Glomerular visceral epithelial cell (primary cell): ENCODE results near the gene CD8B.
"Not testable (repeated sequence)": the region's sequence is repeated elsewhere in the genome, so short reads cannot be mapped to it uniquely, and the experiment has no call there.

Source experiments
- DNase-seq: peaks from one replicate; pipeline ENCODE4 v3.0.0-alpha.2; 2016; ENCODE audit errors: extremely low spot score

CD8B gene

GRCh38 chr2:86836915-86837695 is 24.6 kb downstream of the CD8B start:
- peak; percentile 62 for DNase-seq

GRCh38 chr2:86835548-86835889 is 26.2 kb downstream of the CD8B start:
- not testable (repeated sequence) for DNase-seq

GRCh38 chr2:86833315-86833714 is 28.4 kb downstream of the CD8B start:
- no peak for DNase-seq

GRCh38 chr2:86832334-86833096 is 29.2 kb downstream of the CD8B start:
- no peak for DNase-seq

DNA sequence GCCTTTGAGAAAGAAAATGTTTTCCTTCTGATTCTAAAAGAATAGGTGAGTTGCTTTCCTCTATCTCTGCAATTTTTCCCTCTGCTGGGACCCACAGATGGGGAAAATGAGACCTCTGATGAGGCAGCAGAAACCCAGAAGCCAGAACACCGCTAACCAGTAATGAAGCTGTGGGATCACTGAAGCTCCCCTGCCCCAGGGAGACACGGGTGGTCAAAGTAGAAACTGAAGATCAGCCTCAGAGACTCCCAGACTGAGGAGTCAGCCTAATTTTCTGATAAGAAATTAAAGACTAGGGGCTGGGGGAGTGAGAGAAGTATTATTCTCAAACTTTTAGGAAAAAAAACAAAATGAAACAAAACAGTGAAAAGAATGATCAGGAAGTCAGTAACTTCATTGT is 30.1 kb downstream of the CD8B start:
- DNase-seq: no peak

DNA sequence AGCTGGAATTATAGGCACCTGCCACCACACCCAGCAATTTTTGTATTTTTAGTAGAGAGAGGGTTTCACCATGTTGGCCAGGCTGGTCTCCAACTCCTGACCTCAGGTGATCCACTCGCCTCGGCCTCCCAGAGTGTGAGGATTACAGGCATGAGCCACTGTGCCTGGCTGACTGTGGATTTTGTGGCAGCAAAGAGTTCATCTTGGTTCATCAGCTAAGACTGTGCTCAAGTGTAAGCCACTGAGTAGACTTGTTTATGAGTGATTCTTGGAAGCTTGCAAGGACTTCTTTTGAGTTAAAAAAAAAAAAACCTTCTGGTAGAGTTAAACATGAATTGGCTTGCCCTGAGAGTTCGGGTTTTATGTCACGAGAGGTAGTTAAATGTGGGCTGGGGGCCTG is 34.7 kb downstream of the CD8B start:
- DNase-seq: no peak

DNA sequence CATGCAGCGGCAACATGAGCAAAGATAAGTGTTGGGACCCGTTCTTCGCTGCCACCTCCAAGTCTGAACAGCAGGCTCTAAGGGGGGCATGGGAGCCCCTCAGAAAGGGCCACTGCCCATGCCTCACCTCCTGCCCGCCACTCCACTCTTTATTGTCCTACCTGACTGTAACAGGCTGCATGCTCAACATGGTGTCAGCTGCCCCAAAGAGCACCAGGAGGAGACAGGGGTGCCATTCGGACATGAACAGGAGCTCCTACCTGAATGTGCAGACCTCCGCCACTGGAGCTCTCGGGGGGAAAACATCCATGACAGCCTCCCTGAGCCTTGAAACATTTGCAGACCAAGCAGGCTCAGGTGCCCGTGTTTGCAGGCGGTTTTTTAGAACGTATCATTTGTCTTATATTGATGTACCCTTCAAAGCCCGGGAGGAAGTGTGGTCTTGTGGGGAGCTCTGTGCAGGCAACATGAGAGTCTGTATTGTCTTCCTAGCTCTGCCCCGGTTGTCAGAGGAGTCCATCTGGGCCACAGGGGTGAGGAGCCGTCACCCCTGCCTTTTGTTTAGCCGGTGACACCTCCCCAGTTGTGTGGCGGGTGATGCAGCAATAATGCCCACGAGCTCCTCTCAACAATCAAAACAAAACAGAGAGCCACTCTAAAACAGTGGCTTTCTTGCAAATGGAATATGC is 35.8 kb downstream of the CD8B start:
- DNase-seq: no peak

DNA sequence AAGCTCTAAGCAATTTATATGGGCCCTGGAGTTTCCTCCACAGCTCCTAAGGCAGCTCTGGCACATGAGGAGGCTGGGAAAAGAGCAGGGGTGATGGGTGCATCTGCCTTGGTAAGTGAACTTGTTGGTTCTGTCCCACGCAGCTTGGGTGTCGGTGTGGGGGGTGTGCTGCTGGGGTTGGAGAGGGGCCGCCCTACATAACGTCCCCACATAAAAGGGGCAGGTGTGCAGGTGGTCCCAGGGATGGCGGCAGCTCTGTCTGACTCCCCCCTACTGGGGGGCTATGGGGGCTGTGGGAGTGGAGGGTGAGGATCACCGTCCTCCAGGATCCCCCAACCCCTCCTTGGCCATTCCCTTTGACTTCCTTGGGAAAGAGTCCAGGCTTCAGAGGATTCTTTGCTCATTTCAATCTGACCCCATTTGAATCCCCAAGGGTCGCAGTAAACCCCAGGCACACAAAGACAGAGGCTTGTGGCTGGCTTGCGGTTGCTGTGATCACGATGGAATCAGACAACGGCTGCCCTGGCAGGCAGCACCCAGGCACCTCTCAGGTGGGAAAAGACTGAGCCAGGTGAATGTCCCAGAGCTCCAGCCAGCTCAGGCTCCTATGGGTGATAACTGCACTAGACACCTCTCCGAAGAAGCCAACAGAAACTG is 36.5 kb downstream of the CD8B start:
- no peak for DNase-seq

DNA sequence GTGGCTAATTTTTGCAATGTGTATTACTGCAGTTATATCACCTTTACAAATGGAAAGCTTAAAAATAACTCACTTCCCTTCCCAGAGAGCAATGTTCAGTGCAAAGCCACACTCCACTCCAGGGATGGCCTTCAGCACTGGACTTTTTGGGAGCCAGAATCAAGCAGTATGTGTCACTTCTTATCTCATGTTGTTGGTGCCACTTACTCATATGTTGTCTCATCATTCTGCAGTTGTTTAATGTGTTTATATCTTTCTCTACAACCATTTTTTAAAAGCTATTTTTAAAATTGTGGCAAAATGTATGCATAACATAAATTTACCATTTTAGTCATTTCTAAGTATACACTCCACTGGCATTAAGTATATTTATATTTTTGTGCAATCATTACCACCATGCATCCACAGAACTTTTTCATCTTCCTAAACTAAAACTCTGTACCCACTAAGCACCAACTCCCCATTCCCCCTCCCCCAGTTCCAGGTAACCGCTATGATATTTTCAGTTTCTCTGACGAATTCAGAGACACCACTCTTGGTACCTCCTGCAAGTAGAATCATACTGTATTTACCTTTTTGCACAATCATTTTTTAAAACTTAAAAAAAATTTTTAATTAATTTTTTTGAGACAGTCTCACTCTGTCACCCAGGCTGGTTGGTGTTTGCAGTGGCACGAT is 38.9 kb downstream of the CD8B start:
- no peak for DNase-seq

DNA sequence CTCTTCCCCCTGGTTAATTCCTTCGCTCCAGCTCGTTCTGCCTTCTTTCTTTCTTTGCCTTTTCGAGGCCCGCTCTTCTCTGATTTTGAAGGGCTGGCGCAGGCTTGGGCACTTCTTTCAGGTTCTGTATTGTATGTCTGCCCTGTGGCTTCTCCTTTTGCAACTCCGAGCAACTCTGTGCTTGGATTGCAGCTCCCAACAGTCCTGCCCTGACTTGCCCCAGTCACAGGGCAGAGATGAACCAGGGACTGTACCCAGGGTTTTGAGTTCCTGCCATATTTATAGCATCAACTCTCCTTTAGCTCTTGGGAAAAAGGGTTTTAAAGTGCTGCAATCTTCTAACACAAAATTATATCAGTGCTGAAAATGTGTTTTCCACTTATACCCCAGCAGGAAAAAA is 39.8 kb downstream of the CD8B start:
- DNase-seq: no peak

DNA sequence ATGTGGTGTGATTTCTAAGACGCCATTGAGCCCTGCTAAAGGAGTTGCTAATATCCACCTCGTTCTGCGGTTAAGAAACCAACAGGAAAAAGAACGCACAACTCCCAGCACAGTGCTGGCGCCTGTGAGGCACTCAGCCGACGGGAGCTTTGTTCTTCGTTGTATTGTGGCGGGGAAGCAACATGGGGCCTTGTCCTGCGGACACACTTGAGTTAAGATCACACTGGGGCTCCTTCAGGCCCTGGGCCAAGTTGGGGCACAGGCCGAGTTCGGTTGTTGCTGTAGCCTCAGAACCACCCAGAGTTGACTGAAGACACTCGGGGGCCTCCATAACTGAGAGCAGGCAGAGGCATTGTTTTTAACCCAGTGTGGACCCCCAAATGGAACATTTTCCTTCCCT is 40.4 kb downstream of the CD8B start:
- DNase-seq: no peak

DNA sequence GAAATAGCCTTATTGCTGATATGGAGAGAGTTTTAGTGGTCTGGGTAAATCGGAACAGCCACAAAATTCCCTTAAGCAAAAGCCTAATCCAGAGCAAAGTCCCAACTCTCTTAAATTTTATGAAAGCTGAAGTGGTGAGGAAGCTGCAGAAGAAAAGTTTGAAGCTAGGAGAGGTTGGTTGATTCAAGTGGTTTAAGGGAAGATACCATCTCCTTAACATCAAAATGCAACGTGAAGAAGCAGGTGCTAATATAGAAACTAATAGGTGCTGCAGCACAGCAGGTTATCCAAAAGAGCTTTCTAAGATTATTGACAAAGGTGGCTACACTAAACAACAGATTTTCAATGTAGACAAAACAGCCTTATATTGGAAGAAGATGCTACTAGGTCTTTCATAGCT is 42.7 kb downstream of the CD8B start:
- DNase-seq: no peak

GRCh38 chr2:86818114-86818801 is 43.4 kb downstream of the CD8B start:
- DNase-seq: no peak

DNA sequence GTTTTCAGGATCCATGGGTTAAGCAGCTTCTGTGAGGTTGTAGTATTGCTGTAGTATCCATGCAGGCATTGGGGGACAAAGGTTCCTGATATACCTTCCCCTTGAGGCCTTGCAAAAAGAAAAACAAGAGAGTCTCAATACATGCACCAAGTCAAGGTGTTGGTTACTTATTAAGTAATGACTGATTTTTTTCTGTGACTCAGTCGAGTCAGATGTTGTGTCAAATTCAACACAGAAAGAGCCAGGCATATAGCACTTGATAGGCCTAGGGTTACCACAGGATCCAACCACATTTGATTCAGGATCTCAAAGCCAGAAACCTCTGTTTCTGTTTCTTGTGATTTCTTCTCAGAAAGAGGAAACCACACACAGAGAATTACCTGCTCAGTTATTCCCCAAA is 46.1 kb downstream of the CD8B start:
- peak; percentile 8 for DNase-seq

DNA sequence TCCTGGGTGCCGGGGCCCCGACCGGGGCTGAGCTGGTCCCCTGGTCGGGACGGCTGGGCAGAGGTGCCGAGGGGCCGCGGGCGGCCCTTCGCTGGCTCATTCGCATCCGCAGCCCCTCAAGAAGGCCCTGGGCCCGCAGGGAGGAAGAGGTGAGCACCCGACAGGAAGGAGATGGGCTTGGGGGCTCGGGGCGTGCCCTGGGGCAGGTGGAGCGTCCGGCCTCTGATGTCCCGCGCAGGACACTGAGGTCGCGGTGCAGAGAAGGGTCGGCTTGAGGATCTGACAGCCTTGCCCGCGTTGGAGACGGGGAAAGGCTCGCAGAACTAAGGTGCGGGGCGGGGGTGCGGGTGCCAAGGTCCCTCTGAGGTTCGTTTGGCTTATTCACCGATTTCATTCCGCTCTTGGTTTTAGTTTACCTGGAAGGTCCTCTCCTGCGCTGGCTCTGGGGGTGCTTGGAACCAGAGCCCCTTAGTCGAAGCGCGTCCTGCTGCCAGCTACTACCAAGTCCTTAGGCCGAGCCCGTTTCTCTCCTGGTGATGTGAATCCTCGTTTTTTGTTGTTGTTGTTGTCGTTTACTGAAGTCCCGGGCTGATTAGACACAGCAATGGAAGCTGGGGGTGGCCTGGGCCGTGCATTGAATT is 52.1 kb downstream of the CD8B start:
- no peak for DNase-seq

GRCh38 chr2:86808315-86809161 is 53.1 kb downstream of the CD8B start:
- peak; percentile 77 for DNase-seq

GRCh38 chr2:86807468-86808275 is 54.0 kb downstream of the CD8B start:
- peak; percentile 20 for DNase-seq

DNA sequence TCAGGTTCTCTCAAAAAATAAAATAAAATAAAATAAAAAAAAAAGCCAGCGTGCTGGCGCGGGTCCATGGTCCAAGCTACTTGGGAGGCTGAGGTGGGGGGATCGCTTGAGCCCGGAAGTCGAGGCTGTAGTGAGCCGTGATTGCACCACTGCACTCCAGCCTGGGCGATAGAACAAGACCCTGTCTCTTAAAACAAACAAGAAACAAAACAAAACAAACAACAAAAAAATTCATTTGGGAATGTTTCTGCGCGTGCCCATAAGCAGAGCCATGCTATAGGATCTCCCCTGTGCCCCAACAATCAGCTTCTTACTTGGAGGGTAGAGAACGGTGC is 54.6 kb downstream of the CD8B start:
- DNase-seq: no peak
